GM12878 (cell line): ENCODE data around the gene ATP6V1A. TPM values are rescaled to one million over a fixed set of nuclear protein-coding genes. Genes with fewer than 3 reads are reported as not detected.
A peak's percentile ranks its signal among the peaks of the same experiment; 100 is the strongest.

Experiments used
- ATAC-seq: fragments of 200-7000 bp; cut with Tn5 transposase; 3 replicates; pipeline ENCODE4 v1.9.1; 2020; ENCODE audit warnings: mild to moderate bottlenecking, moderate library complexity
- BruUV-seq: library from RNA; stranded (reverse); fragments of 400-500 nt; replicated peaks from 2 replicates; lab custom pipeline; 2021; lab: Mats Ljungman, UMichigan
- CTCF ChIA-PET: fragments of 300-600 bp; sonication (Branson Sonifier 250); formaldehyde crosslinking; extraction: SDS; loops from one replicate; lab custom pipeline; 2021; ENCODE audit warnings: inconsistent platforms; lab: Yijun Ruan, JAX
- POLR2A ChIA-PET: fragments of 350-600 bp; formaldehyde crosslinking; extraction: SDS; loops from one replicate; lab custom pipeline; 2021; ENCODE audit warnings: inconsistent platforms; lab: Charles Lee
- RAD21 ChIA-PET: fragments of 300-600 bp; sonication (Branson Sonifier 250); formaldehyde crosslinking; loops from one replicate; lab custom pipeline; 2023; ENCODE audit warnings: antibody characterized with exemption; ENCODE audit not compliant: unreplicated experiment; lab: Charles Lee
- SMC1A ChIA-PET: fragments of 300-600 bp; sonication (Branson Sonifier 250); formaldehyde crosslinking; loops from one replicate; lab custom pipeline; 2023; ENCODE audit not compliant: unreplicated experiment, uncharacterized antibody; lab: Charles Lee
- DNase-seq: peaks from one replicate; pipeline ENCODE4 v3.0.0-alpha.2; 2011; ENCODE audit warnings: low read depth, low spot score
- FAIRE-seq: peaks from 3 replicates; lab custom pipeline; 2011; peaks lifted over from hg19 to GRCh38; lab: Jason Lieb, UNC
- H2AFZ ChIP-seq: 2 replicates; pipeline ENCODE4 v1.6.0; 2011; ENCODE audit warnings: low read depth, low read length, control low read depth; ENCODE audit not compliant: control insufficient read depth
- H3K27ac ChIP-seq: 2 replicates; pipeline ENCODE4 v1.5.1; 2011; ENCODE audit warnings: control low read depth; ENCODE audit not compliant: control insufficient read depth, insufficient read depth
- H3K27me3 ChIP-seq, 2 experiments: replicated peaks in 1 of 2; 2 replicates each; pipeline versions ENCODE4 v1.6.0 to v1.6.1; 2011; ENCODE audit warnings: low read length in 1 of 2; ENCODE audit not compliant: control insufficient read depth in 2 of 2, insufficient read depth in 2 of 2
- H3K36me3 ChIP-seq, 2 experiments: 2 replicates each; pipeline ENCODE4 v1.5.1; 2011; ENCODE audit warnings: low read length in 1 of 2; ENCODE audit not compliant: control insufficient read depth in 2 of 2, insufficient read depth in 2 of 2
- H3K4me1 ChIP-seq: 2 replicates; pipeline ENCODE4 v1.6.1; 2011; ENCODE audit warnings: mild to moderate bottlenecking, low read length, moderate library complexity, mixed read lengths; ENCODE audit not compliant: control insufficient read depth, insufficient read depth
- H3K4me2 ChIP-seq: 2 replicates; pipeline ENCODE4 v1.6.0; 2011; ENCODE audit warnings: control low read depth; ENCODE audit not compliant: control insufficient read depth, insufficient read depth
- H3K4me3 ChIP-seq: fragments of 200-600 bp; sonication (generic); 2 replicates; pipeline ENCODE4 v1.5.1; 2016
- H3K79me2 ChIP-seq: 2 replicates; pipeline ENCODE4 v1.6.0; 2011; ENCODE audit warnings: low read length; ENCODE audit not compliant: control insufficient read depth, insufficient read depth
- H3K9ac ChIP-seq: 2 replicates; pipeline ENCODE4 v1.8.0; 2011; ENCODE audit warnings: low read length, control low read depth, mixed read lengths; ENCODE audit not compliant: control insufficient read depth, insufficient read depth
- H3K9me3 ChIP-seq: replicated peaks from 3 replicates; pipeline ENCODE4 v1.5.1; 2011; ENCODE audit warnings: mild to moderate bottlenecking, low read length; ENCODE audit not compliant: control insufficient read depth, insufficient read depth
- H4K20me1 ChIP-seq: 2 replicates; pipeline ENCODE4 v1.6.0; 2011; ENCODE audit not compliant: control insufficient read depth, insufficient read depth
- CEBPZ ChIP-seq: fragments of 150-350 bp; IDR thresholded peaks from 2 replicates; pipeline ENCODE4 v1.6.1; 2016; ENCODE audit warnings: low read depth, low read length
- CHD4 ChIP-seq: fragments of 200-600 bp; sonication (generic); IDR thresholded peaks from 2 replicates; pipeline ENCODE4 v1.6.1; 2016; ENCODE audit warnings: mild to moderate bottlenecking
- E2F4 ChIP-seq: IDR thresholded peaks from 2 replicates; pipeline ENCODE4 v1.6.1; 2012; ENCODE audit warnings: low read depth, low read length, improper control_type of control experiment
- FOS ChIP-seq: IDR thresholded peaks from 3 replicates; pipeline ENCODE4 v1.6.1; 2011; ENCODE audit warnings: borderline replicate concordance; ENCODE audit not compliant: insufficient read length; ENCODE audit errors: extremely low read depth
- RAD21 ChIP-seq: IDR thresholded peaks from 2 replicates; pipeline ENCODE4 v1.6.1; 2011; ENCODE audit warnings: mild to moderate bottlenecking, low read depth, low read length, moderate library complexity; ENCODE audit not compliant: insufficient read depth
- RB1 ChIP-seq: fragments of 450-650 bp; formaldehyde crosslinking; IDR thresholded peaks from 2 replicates; pipeline ENCODE4 v1.6.1; 2017; ENCODE audit warnings: mild to moderate bottlenecking, borderline replicate concordance
- ZNF622 ChIP-seq: fragments of 450-650 bp; IDR thresholded peaks from 2 replicates; pipeline ENCODE4 v1.6.1; 2017; ENCODE audit warnings: mild to moderate bottlenecking, inconsistent platforms
- WGBS: methylation state at CpG from one replicate; pipeline ENCODE4 v1.1.6; 2016; ENCODE audit warnings: low lambda C conversion rate; ENCODE audit not compliant: insufficient replicate concordance, insufficient coverage; ENCODE audit errors: missing lambda C conversion rate; 5-methylcytosine and 5-hydroxymethylcytosine counted together
- in situ Hi-C: fragments of 300-500 bp; cut with MboI; formaldehyde crosslinking; loops from 9 replicates; pipeline ENCODE4 v1.14.3; 2018; ENCODE audit warnings: mixed read lengths
- intact Hi-C: fragments of 100-400 bp; cut with micrococcal nuclease; formaldehyde crosslinking; loops from one replicate; pipeline ENCODE4 v1.14.2; 2022; ENCODE audit not compliant: unreplicated experiment
- polyA plus RNA-seq, 11 experiments: library from polyadenylated mRNA; depleted of rRNA in 4 of 11; unstranded in 6 of 11; stranded (reverse) in 5 of 11; fragments of >200 nt; fragmentation: Nextera tagmentation in 4 of 11; fragmentation: Illumina TruSeq in 1 of 11; extraction: Ambion mirVana in 4 of 11; extraction: Trizol in 1 of 11; gene quantifications; 1 replicate in 1 of 11; 2 replicates in 10 of 11; pipeline versions ENCODE4 v1.2.1 to v1.2.3, GENCODE V29; 2011 to 2016; ENCODE audit warnings: inconsistent platforms in 2 of 11, missing spikeins in 2 of 11, low read depth in 1 of 11
- total RNA-seq, 4 experiments: library from RNA; depleted of rRNA in 3 of 4; stranded (reverse); fragments of >200 nt in 3 of 4; fragmentation: Illumina TruSeq in 1 of 4; extraction: Trizol in 1 of 4; gene quantifications; 2 replicates each; pipeline versions ENCODE4 v1.2.1 to v1.2.3, GENCODE V29; 2013 to 2021
- TF ChIP-seq, protein P1 (sequence below): fragments of 450-650 bp; IDR thresholded peaks from 2 replicates; pipeline ENCODE4 v1.6.1; 2017; ENCODE audit warnings: mild to moderate bottlenecking, low read depth, inconsistent platforms; ENCODE audit not compliant: poor library complexity, severe bottlenecking

The ATP6V1A gene
- total and polyA plus RNA-seq, 10 of the 15 experiments (the other 5 are each of a cell fraction or from before 2014, with no cell fraction given) = 22.4 to 65.8 (median 47.7) TPM

GRCh38 chr3:113719758-113720157, 27.1 kb upstream of the ATP6V1A start:
- ATAC-seq (no peak), FAIRE-seq (no peak), DNase-seq (no peak)
- no peaks in the 10 kb centered on the region for H4K20me1 ChIP-seq
- peaks cover 3% of the 10 kb centered on the region for H3K79me2 ChIP-seq
- POLR2A ChIA-PET = no interaction called here
- no TSS peak for BruUV-seq
- no peak overlapping the region for H3K9ac ChIP-seq
- no peak overlapping the region for H3K4me3 ChIP-seq
- no peak overlapping the region for H3K4me2 ChIP-seq
- intact Hi-C loops (no loop called here), in situ Hi-C loops (no loop called here)
- SMC1A ChIA-PET = interaction anchor here (1.2 kb wide), 2 partner anchors 21 to 142 kb away, joined by 3 to 4 read pairs; no protein-coding TSS in a partner anchor
- peaks cover 2 to 20% of the 10 kb centered on the region in 2 experiments; a peak in 2 of 4 replicates for H3K36me3 ChIP-seq
- no peak overlapping the region for H3K27ac ChIP-seq
- no peaks in the 10 kb centered on the region for H3K27me3 ChIP-seq
- RAD21 ChIA-PET = interaction anchor here (1.1 kb wide), 1 partner anchor 17 kb away, joined by 3 read pairs; no protein-coding TSS in a partner anchor
- WGBS = 95% methylated on average over 2 of the region's 2 CpGs
- H3K9me3 ChIP-seq = no peaks in the 10 kb centered on the region
- CTCF ChIA-PET = interaction anchor here (1.1 to 1.2 kb wide), 2 partner anchors 20 to 127 kb away, joined by 3 to 5 read pairs; no protein-coding TSS in a partner anchor
- H3K4me1 ChIP-seq = no peaks in the 10 kb centered on the region
- no peak for TF ChIP-seq FOS
- TF ChIP-seq, protein P1, sequence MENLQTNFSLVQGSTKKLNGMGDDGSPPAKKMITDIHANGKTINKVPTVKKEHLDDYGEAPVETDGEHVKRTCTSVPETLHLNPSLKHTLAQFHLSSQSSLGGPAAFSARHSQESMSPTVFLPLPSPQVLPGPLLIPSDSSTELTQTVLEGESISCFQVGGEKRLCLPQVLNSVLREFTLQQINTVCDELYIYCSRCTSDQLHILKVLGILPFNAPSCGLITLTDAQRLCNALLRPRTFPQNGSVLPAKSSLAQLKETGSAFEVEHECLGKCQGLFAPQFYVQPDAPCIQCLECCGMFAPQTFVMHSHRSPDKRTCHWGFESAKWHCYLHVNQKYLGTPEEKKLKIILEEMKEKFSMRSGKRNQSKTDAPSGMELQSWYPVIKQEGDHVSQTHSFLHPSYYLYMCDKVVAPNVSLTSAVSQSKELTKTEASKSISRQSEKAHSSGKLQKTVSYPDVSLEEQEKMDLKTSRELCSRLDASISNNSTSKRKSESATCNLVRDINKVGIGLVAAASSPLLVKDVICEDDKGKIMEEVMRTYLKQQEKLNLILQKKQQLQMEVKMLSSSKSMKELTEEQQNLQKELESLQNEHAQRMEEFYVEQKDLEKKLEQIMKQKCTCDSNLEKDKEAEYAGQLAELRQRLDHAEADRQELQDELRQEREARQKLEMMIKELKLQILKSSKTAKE = no peak
- TF ChIP-seq CHD4 = no peak
- no peak for TF ChIP-seq ZNF622
- H2AFZ ChIP-seq = no peak overlapping the region

- SMC1A ChIA-PET = interaction anchor here (1.0 to 1.5 kb wide), 2 partner anchors 10 to 11 kb away, joined by 4 read pairs; no protein-coding TSS in a partner anchor
- intact Hi-C loops = no loop called here
- RAD21 ChIA-PET = no interaction called here
- Histone ChIP-seq H2AFZ (no peak overlapping the region), H3K9ac (no peak overlapping the region), H3K27me3 (no peaks in the 10 kb centered on the region), H4K20me1 (no peaks in the 10 kb centered on the region), H3K9me3 (no peaks in the 10 kb centered on the region), H3K36me3 (peaks cover 2 to 24% of the 10 kb centered on the region in 2 experiments; a peak in 3 of 4 replicates), H3K27ac (no peak overlapping the region), H3K4me1 (no peaks in the 10 kb centered on the region), H3K4me3 (no peak overlapping the region), H3K4me2 (no peak overlapping the region), H3K79me2 (peaks cover 4% of the 10 kb centered on the region)
- BruUV-seq = no TSS peak
- DNase-seq (no peak), FAIRE-seq (peak; percentile 38), ATAC-seq (no peak)
- 21% methylated on average over 3 of the region's 3 CpGs for WGBS
- CTCF ChIA-PET = interaction anchor here (1.2 to 2.9 kb wide), 4 partner anchors 14 to 229 kb away, joined by 4 to 8 read pairs (median 5); partner anchors contain the start of genes NAA50 and SPICE1
- in situ Hi-C loops = no loop called here
- POLR2A ChIA-PET = no interaction called here
- TF ChIP-seq RAD21 = no peak
- TF ChIP-seq E2F4 = no peak
- TF ChIP-seq CEBPZ = no peak
- TF ChIP-seq RB1 = no peak
Observed at GRCh38 chr3:113721636-113722035, 25.2 kb upstream of the ATP6V1A start.
